Testis (tissue), 2 donors: ENCODE data around the gene ORAI2.

Experiments
- POLR2A ChIP-seq: fragments of 450-650 bp; IDR thresholded peaks from one replicate; pipeline ENCODE4 v1.6.1; 2017; ENCODE audit warnings: antibody characterized with exemption, mild to moderate bottlenecking, moderate library complexity
- TF ChIP-seq, protein P1 (sequence below), 3 experiments: fragments of 450-650 bp in 2 of 3; fragments of 200-600 bp in 1 of 3; sonication (generic) in 1 of 3; IDR thresholded peaks; one replicate each; pipeline ENCODE4 v1.5.1; 2016 to 2019; ENCODE audit warnings: antibody characterized with exemption in 3 of 3, mild to moderate bottlenecking in 2 of 3, moderate library complexity in 1 of 3

DNA sequence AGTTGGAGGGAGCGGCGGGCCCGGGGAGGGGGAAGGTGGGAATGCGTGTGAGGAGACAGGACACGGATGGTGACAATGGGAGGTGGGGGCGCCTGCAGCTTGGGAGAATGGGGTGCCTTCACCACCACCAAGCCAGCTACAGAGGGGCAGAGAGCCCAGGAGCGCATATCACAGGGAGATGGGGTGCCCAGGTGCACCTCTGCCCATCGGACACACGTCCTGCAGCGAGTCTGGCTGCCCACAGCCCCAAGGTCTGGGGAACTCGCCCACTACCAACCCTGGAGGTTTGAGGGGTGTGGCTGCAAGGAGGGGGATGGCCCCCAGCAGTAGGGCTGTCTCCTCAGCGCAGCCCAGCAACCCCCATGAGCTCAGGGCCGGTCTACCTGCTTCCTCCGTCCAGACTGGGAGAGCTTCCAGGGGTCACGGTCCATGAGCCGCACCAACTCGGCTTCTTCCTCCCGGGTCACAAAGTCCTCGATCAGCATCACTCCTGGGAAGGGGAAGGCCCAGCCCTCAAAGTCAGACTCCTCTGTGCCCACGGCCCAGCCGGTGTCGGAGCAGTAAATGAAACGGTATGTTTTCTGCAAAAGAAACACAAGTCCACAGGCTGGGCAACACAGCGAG lies 26.0 kb downstream of the ORAI2 start:
- TF ChIP-seq, protein P1, sequence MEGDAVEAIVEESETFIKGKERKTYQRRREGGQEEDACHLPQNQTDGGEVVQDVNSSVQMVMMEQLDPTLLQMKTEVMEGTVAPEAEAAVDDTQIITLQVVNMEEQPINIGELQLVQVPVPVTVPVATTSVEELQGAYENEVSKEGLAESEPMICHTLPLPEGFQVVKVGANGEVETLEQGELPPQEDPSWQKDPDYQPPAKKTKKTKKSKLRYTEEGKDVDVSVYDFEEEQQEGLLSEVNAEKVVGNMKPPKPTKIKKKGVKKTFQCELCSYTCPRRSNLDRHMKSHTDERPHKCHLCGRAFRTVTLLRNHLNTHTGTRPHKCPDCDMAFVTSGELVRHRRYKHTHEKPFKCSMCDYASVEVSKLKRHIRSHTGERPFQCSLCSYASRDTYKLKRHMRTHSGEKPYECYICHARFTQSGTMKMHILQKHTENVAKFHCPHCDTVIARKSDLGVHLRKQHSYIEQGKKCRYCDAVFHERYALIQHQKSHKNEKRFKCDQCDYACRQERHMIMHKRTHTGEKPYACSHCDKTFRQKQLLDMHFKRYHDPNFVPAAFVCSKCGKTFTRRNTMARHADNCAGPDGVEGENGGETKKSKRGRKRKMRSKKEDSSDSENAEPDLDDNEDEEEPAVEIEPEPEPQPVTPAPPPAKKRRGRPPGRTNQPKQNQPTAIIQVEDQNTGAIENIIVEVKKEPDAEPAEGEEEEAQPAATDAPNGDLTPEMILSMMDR (IDR thresholded peaks at IDR 0.05), result no peak
- TF ChIP-seq POLR2A, result no peak
